Left ventricle myocardium inferior (tissue), 1 donor: ENCODE data around the gene CERS5. TPM values are rescaled to one million over a fixed set of nuclear protein-coding genes. Genes with fewer than 3 reads are reported as not detected.

Source experiments
- DNase-seq: peaks from one replicate; pipeline ENCODE4 v3.0.0-alpha.2; 2020
- H3K27ac ChIP-seq: fragments of 200-600 bp; replicated peaks from 2 replicates; pipeline ENCODE4 v1.8.0; 2021
- H3K27me3 ChIP-seq: fragments of 200-600 bp; 2 replicates; pipeline ENCODE4 v1.8.0; 2021; ENCODE audit warnings: low read depth
- H3K36me3 ChIP-seq: fragments of 200-600 bp; 2 replicates; pipeline ENCODE4 v1.8.0; 2021
- H3K4me1 ChIP-seq: fragments of 200-600 bp; 2 replicates; pipeline ENCODE4 v1.8.0; 2021
- H3K4me3 ChIP-seq: fragments of 200-600 bp; 2 replicates; pipeline ENCODE4 v1.8.0; 2021; ENCODE audit warnings: mild to moderate bottlenecking, moderate library complexity
- H3K9me3 ChIP-seq: fragments of 200-600 bp; replicated peaks from 2 replicates; pipeline ENCODE4 v1.8.0; 2021
- intact Hi-C: fragments of 100-400 bp; cut with micrococcal nuclease; formaldehyde crosslinking; loops from one replicate; pipeline ENCODE4 v1.11.0; 2022
- long read RNA-seq: library from polyadenylated mRNA; unstranded; transcript quantifications from one replicate; pipeline ENCODE4 v2.0.0, GENCODE V29; 2021
- total RNA-seq: library from RNA; stranded (reverse); fragmentation: NEBNext Ultra II Directional; extraction: Animal tissue kit (Norgen Biotek cat#: 25700); gene quantifications from one replicate; pipeline ENCODE4 v1.2.1, GENCODE V29; 2021
- TF ChIP-seq, protein P1 (sequence below): fragments of 200-600 bp; IDR thresholded peaks from 2 replicates; pipeline ENCODE4 v1.8.0; 2021; ENCODE audit warnings: antibody characterized with exemption, mild to moderate bottlenecking, borderline replicate concordance
- donor health status: DM: no; HTN: yes; CAD: no; lungs with severe emphysema.

Gene CERS5, protein sequence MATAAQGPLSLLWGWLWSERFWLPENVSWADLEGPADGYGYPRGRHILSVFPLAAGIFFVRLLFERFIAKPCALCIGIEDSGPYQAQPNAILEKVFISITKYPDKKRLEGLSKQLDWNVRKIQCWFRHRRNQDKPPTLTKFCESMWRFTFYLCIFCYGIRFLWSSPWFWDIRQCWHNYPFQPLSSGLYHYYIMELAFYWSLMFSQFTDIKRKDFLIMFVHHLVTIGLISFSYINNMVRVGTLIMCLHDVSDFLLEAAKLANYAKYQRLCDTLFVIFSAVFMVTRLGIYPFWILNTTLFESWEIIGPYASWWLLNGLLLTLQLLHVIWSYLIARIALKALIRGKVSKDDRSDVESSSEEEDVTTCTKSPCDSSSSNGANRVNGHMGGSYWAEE
- total RNA-seq, result 7.6 TPM
- long read RNA-seq, partial matches to known transcripts, result 1 of 9 reads
- long read RNA-seq, other reads (novel, unspliced or antisense), result 6 of 9 reads

DNA sequence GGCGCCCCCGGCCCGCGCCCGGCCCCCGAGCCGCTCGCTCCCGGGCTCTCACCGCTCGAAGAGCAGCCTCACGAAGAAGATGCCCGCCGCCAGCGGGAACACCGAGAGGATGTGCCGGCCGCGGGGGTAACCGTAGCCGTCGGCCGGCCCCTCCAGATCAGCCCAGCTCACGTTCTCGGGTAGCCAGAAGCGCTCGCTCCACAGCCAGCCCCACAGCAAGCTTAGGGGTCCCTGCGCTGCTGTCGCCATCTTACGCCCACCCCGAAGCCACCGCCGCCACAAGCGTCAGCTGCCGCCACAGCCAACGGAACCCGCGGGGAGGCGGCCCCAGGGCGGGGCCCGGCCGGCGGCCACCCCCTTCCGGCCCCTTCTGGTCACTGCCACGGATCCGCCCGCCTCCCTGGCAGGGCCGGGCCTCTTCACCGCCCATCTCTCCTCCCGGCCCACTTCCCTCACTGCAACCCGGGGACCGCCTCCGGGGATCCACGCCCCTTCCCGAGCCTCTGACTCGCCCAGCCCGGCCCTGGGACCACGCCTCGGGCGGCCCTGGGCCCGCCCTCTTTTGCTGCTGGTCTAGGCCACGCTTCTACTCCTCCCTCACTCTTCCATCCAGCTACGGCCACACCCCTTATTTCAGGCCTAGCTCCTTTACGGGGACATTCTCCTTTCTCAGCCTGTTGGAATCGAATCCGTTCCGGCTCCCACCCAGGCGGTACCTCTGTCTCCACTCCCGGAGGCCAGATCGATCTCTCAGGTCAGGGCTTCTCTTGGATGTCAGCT is at the start of gene CERS5:
TSS of gene CERS5 (minus strand) at position 321 of the 780 bp plus-strand sequence. CDS start at position 249, 72 bp downstream.
- peaks cover 28% of the 10 kb centered on the region for H3K4me1 ChIP-seq
- H3K4me3 ChIP-seq, result peak within 1 kb of the TSS; percentile 98
- intact Hi-C loops, result no loop called here
- no peaks in the 10 kb centered on the region for H3K9me3 ChIP-seq
- TF ChIP-seq, protein P1, sequence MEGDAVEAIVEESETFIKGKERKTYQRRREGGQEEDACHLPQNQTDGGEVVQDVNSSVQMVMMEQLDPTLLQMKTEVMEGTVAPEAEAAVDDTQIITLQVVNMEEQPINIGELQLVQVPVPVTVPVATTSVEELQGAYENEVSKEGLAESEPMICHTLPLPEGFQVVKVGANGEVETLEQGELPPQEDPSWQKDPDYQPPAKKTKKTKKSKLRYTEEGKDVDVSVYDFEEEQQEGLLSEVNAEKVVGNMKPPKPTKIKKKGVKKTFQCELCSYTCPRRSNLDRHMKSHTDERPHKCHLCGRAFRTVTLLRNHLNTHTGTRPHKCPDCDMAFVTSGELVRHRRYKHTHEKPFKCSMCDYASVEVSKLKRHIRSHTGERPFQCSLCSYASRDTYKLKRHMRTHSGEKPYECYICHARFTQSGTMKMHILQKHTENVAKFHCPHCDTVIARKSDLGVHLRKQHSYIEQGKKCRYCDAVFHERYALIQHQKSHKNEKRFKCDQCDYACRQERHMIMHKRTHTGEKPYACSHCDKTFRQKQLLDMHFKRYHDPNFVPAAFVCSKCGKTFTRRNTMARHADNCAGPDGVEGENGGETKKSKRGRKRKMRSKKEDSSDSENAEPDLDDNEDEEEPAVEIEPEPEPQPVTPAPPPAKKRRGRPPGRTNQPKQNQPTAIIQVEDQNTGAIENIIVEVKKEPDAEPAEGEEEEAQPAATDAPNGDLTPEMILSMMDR, result peak; percentile 46
- no peaks in the 10 kb centered on the region for H3K27me3 ChIP-seq
- H3K27ac ChIP-seq, result peak within 1 kb of the TSS; percentile 93
- H3K36me3 ChIP-seq, result no peaks in the 10 kb centered on the region
- peak; percentile 99 for DNase-seq

DNA sequence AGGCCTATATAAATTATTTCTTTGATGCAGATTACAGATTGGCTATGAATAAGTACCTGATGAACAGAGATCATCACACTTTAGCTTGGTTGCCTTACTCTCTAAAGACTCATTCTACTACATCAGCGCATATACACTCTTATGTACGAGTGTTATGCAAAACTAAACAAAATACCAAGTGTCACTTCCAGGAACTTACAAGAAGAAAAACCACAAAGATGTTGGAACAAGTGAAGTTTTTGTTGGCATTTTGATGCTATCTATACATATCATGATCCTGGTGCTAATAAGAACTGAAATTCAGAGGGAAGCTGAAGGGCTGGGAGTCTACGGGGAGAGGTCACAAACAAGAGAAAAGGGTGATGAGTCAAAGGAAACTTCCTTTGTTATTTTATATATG is 47.9 kb upstream of the CERS5 start:
- Histone ChIP-seq H3K27me3 (no peaks in the 10 kb centered on the region), H3K36me3 (peaks cover 9% of the 10 kb centered on the region), H3K9me3 (no peaks in the 10 kb centered on the region), H3K27ac (no peak overlapping the region), H3K4me1 (peaks cover 30% of the 10 kb centered on the region), H3K4me3 (no peak overlapping the region)
- TF ChIP-seq, protein P1, result no peak
- intact Hi-C loops, result no loop called here
- DNase-seq, result no peak

DNA sequence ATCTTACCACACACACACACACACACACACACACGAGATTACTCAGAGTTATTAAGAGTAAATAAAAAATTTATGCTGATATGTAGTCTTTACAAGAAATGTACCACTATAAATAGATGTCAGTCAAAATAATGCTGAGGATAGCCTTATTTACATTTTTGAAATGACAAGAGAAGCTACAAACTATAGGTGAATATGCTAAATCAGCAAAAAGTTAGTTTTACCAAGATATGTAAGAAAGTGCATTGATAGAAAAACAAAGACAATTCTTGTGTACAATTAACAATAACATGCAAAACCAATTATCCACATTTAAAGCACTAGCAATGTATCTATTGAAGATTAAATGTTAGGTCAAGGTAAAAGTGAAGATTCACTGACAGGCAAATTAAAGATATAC is 46.8 kb upstream of the CERS5 start:
- intact Hi-C loops, result no loop called here
- DNase-seq, result no peak
- no peaks in the 10 kb centered on the region for H3K27me3 ChIP-seq
- peaks cover 20% of the 10 kb centered on the region for H3K4me1 ChIP-seq
- no peak overlapping the region for H3K4me3 ChIP-seq
- TF ChIP-seq, protein P1, result no peak
- H3K36me3 ChIP-seq, result peaks cover 9% of the 10 kb centered on the region
- H3K9me3 ChIP-seq, result no peaks in the 10 kb centered on the region
- H3K27ac ChIP-seq, result peak overlapping the region; percentile 28

DNA sequence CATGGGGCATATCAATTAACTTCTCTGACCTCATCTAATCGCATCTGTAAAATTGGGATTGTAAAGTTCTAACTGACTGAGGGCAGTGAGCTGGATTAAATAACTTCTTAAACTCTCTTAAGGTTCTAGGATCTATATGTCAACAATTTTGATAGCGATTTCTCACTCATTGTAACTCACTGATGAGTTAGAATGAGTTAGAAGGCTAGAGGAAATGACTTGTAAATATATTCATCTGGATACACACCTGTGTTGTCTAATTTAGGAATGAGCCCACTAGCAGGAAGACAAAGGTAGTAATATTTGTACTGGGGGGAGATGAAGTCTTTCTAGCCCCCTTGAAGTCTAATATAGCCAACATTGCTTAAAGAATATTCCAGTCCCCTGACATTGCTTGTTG is 46.3 kb upstream of the CERS5 start:
- Histone ChIP-seq H3K4me1 (peaks cover 20% of the 10 kb centered on the region), H3K27me3 (no peaks in the 10 kb centered on the region), H3K36me3 (peaks cover 8% of the 10 kb centered on the region), H3K27ac (peak overlapping the region; percentile 80), H3K4me3 (no peak overlapping the region), H3K9me3 (no peaks in the 10 kb centered on the region)
- intact Hi-C loops, result no loop called here
- TF ChIP-seq, protein P1, result no peak
- no peak for DNase-seq

DNA sequence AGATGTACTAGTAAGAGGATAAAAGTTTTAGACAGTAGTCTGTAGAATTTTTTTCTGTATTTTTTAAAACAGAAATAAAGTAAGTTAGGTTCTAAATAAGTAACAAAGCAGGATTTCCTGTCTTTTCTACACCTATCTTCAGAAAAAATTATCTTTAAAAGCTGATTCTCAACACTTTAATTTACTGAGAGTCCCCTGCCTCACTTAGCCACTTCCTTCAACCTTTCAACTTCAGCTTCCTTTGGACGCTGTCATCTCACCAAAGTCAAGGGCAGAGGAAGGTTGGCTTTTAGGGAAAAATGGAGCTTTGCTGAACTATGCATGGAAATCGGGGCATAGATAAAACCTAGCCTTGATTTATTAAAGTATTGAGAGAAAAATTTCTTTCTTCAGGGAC is 44.9 kb upstream of the CERS5 start:
- H3K27me3 ChIP-seq, result no peaks in the 10 kb centered on the region
- H3K27ac ChIP-seq, result peak overlapping the region; percentile 80
- H3K4me3 ChIP-seq, result peak overlapping the region; percentile 6
- no peaks in the 10 kb centered on the region for H3K9me3 ChIP-seq
- peaks cover 20% of the 10 kb centered on the region for H3K4me1 ChIP-seq
- TF ChIP-seq, protein P1, result no peak
- H3K36me3 ChIP-seq, result no peaks in the 10 kb centered on the region
- DNase-seq, result no peak
- intact Hi-C loops, result no loop called here
